K562 (cell line): ENCODE measurements around the gene GIT2. TPM values are rescaled to one million over a fixed set of nuclear protein-coding genes. Genes with fewer than 3 reads are reported as not detected.

Source experiments
- ATAC-seq: fragments of 200-7000 bp; cut with Tn5 transposase; 3 replicates; pipeline ENCODE4 v1.9.1; 2020; ENCODE audit warnings: moderate library complexity
- BruUV-seq: library from RNA; stranded (reverse); fragments of 400-500 nt; replicated peaks from 2 replicates; lab custom pipeline; 2021; lab: Mats Ljungman, UMichigan
- CTCF ChIA-PET: fragments of 300-600 bp; formaldehyde crosslinking; extraction: SDS; loops from one replicate; lab custom pipeline; 2021; ENCODE audit warnings: low intra/inter-chr PET ratio; lab: Yijun Ruan, JAX
- POLR2A ChIA-PET: fragments of 300-600, 350-650 bp; sonication (Branson Sonifier 250); formaldehyde crosslinking; extraction: SDS; loops from one replicate; lab custom pipeline; 2021; ENCODE audit warnings: antibody characterized with exemption, inconsistent platforms; lab: Yijun Ruan, JAX
- DNase-seq, 4 experiments: peaks; one replicate each; pipeline versions ENCODE4 v3.0.0 to v3.0.0-alpha.2; 2011 to 2018; ENCODE audit warnings: low spot score in 3 of 4, mixed read lengths in 3 of 4; ENCODE audit errors: extremely low read depth in 1 of 4
- FAIRE-seq: peaks from 2 replicates; lab custom pipeline; 2011; peaks lifted over from hg19 to GRCh38; lab: Jason Lieb, UNC
- H2AFZ ChIP-seq: 2 replicates; pipeline ENCODE4 v1.6.0; 2011; ENCODE audit warnings: low read depth, low read length, control low read depth, inconsistent platforms
- H3K27ac ChIP-seq: fragments of 200-600 bp; 3 replicates; pipeline ENCODE4 v1.8.0; 2011; ENCODE audit warnings: low read depth, mild to moderate bottlenecking, control low read depth, inconsistent platforms, low read length, moderate library complexity, mixed read lengths; ENCODE audit errors: extremely low read depth
- H3K27me3 ChIP-seq, 2 experiments: fragments of 300-600 bp in 1 of 2; 2 replicates in 1 of 2; 3 replicates in 1 of 2; pipeline versions ENCODE4 v1.6.0 to v1.8.0; 2011; ENCODE audit warnings: inconsistent platforms in 2 of 2, low read length in 2 of 2, mild to moderate bottlenecking in 1 of 2, mixed read lengths in 1 of 2, moderate library complexity in 1 of 2; ENCODE audit not compliant: control insufficient read depth in 2 of 2, insufficient read depth in 2 of 2
- H3K36me3 ChIP-seq: fragments of 300-600 bp; 3 replicates; pipeline ENCODE4 v1.8.0; 2011; ENCODE audit warnings: mild to moderate bottlenecking, low read length, inconsistent platforms; ENCODE audit not compliant: control insufficient read depth, insufficient read depth
- H3K4me1 ChIP-seq, 2 experiments: fragments of 200-600 bp in 1 of 2; replicated peaks in 1 of 2; 2 replicates in 1 of 2; 3 replicates in 1 of 2; pipeline versions ENCODE4 v1.5.1 to v1.8.0; 2011; ENCODE audit warnings: inconsistent platforms in 2 of 2, low read length in 2 of 2, mild to moderate bottlenecking in 1 of 2, mixed read lengths in 1 of 2, moderate library complexity in 1 of 2; ENCODE audit not compliant: control insufficient read depth in 2 of 2, insufficient read depth in 2 of 2
- H3K4me2 ChIP-seq: 2 replicates; pipeline ENCODE4 v1.6.1; 2011; ENCODE audit warnings: low read length, control low read depth, inconsistent platforms, mixed read lengths; ENCODE audit not compliant: insufficient read depth
- H3K4me3 ChIP-seq: fragments of 200-600 bp; sonication (generic), shearing (Covaris generic); 2 replicates; pipeline ENCODE4 v1.5.1; 2016; ENCODE audit warnings: control low read depth, inconsistent platforms
- H3K79me2 ChIP-seq: fragments of 200-600 bp; 3 replicates; pipeline ENCODE4 v1.8.0; 2011; ENCODE audit warnings: low read length, inconsistent platforms; ENCODE audit not compliant: control insufficient read depth, insufficient read depth
- H3K9ac ChIP-seq, 2 experiments: 2 replicates each; pipeline versions ENCODE4 v1.6.0 to v1.6.1; 2011; ENCODE audit warnings: low read depth in 2 of 2, low read length in 2 of 2, control low read depth in 1 of 2, inconsistent platforms in 1 of 2, mild to moderate bottlenecking in 1 of 2, mixed read lengths in 1 of 2; ENCODE audit not compliant: insufficient read depth in 1 of 2
- H3K9me1 ChIP-seq: one replicate; pipeline ENCODE4 v1.6.0; 2011; ENCODE audit warnings: inconsistent platforms, mild to moderate bottlenecking, low read length, moderate library complexity; ENCODE audit not compliant: control insufficient read depth, insufficient read depth
- H3K9me3 ChIP-seq: replicated peaks from 2 replicates; pipeline ENCODE4 v1.5.1; 2011; ENCODE audit warnings: low read depth, low read length, inconsistent platforms; ENCODE audit not compliant: control insufficient read depth, insufficient read depth
- H4K20me1 ChIP-seq: replicated peaks from 2 replicates; pipeline ENCODE4 v1.6.1; 2011; ENCODE audit warnings: low read length, inconsistent platforms, mixed read lengths; ENCODE audit not compliant: control insufficient read depth, insufficient read depth
- ARID1B ChIP-seq: fragments of 450-650 bp; IDR thresholded peaks from 2 replicates; pipeline ENCODE4 v1.6.1; 2016; ENCODE audit warnings: antibody characterized with exemption, mild to moderate bottlenecking, inconsistent platforms
- BCL6 ChIP-seq: fragments of 250-450 bp; sonication (Bioruptor Pico); IDR thresholded peaks from 2 replicates; pipeline ENCODE4 v1.4.0; 2020
- BMI1 ChIP-seq: fragments of 150-350 bp; IDR thresholded peaks from 2 replicates; pipeline ENCODE4 v1.6.1; 2014; ENCODE audit warnings: low read length
- BRF2 ChIP-seq: IDR thresholded peaks from 3 replicates; pipeline ENCODE4 v1.6.1; 2011; ENCODE audit warnings: borderline replicate concordance, mild to moderate bottlenecking; ENCODE audit not compliant: insufficient read length, insufficient read depth
- CBFA2T3 ChIP-seq: fragments of 450-650 bp; IDR thresholded peaks from 2 replicates; pipeline ENCODE4 v1.6.1; 2017
- CREM ChIP-seq: IDR thresholded peaks from 2 replicates; pipeline ENCODE4 v1.6.1; 2014; ENCODE audit warnings: antibody characterized with exemption, low read depth
- KLF10 ChIP-seq: fragments of 250-450 bp; sonication (Bioruptor Pico); IDR thresholded peaks from 2 replicates; pipeline ENCODE4 v1.6.1; 2021; ENCODE audit warnings: matching md5 sums
- MITF ChIP-seq: IDR thresholded peaks from 2 replicates; pipeline ENCODE4 v1.6.1; 2014; ENCODE audit warnings: antibody characterized with exemption
- TAF9B ChIP-seq: fragments of 450-650 bp; IDR thresholded peaks from 2 replicates; pipeline ENCODE4 v1.6.1; 2018; ENCODE audit warnings: mild to moderate bottlenecking; ENCODE audit not compliant: partially characterized antibody
- TFAP4 ChIP-seq: sonication (generic); formaldehyde crosslinking; IDR thresholded peaks from 2 replicates; pipeline ENCODE4 v1.8.0; 2022; ENCODE audit warnings: missing genetic modification reagents, mild to moderate bottlenecking, moderate library complexity, borderline replicate concordance
- XRCC5 ChIP-seq: fragments of 200-400 bp; formaldehyde crosslinking; IDR thresholded peaks from 2 replicates; pipeline ENCODE4 v1.6.1; 2017; ENCODE audit warnings: low read depth, mild to moderate bottlenecking, low read length
- ZBTB34 ChIP-seq: fragments of 250-450 bp; sonication (Bioruptor Pico); IDR thresholded peaks from 2 replicates; pipeline ENCODE4 v1.8.0; 2021; ENCODE audit warnings: mild to moderate bottlenecking, moderate library complexity
- ZFP30 ChIP-seq: fragments of 250-450 bp; sonication (Bioruptor Pico); IDR thresholded peaks from 2 replicates; pipeline ENCODE4 v1.8.0; 2022; ENCODE audit warnings: moderate library complexity, mild to moderate bottlenecking, inconsistent platforms, borderline replicate concordance
- ZNF384 ChIP-seq: IDR thresholded peaks from 2 replicates; pipeline ENCODE4 v1.6.1; 2012; ENCODE audit warnings: low read depth, low read length, improper control_type of control experiment
- ZNF512 ChIP-seq: IDR thresholded peaks from 2 replicates; pipeline ENCODE4 v1.6.1; 2016; ENCODE audit warnings: missing genetic modification characterization, missing compliant biosample characterization
- WGBS: fragments of 100-300 bp; shearing (Covaris generic); methylation state at CpG from one replicate; pipeline ENCODE4 v1.1.6; 2016; ENCODE audit warnings: low coverage, mixed read lengths; ENCODE audit not compliant: insufficient coverage; ENCODE audit errors: missing lambda C conversion rate; 5-methylcytosine and 5-hydroxymethylcytosine counted together
- in situ Hi-C: fragments of 300-500 bp; cut with MboI; formaldehyde crosslinking; loops from 4 replicates; pipeline ENCODE4 v1.15.0; 2018; ENCODE audit warnings: inconsistent platforms, mixed read lengths
- intact Hi-C: fragments of 100-400 bp; cut with micrococcal nuclease; formaldehyde crosslinking; loops from 2 replicates; pipeline ENCODE4 v1.14.2; 2022
- polyA plus RNA-seq, 8 experiments: library from polyadenylated mRNA; depleted of rRNA in 4 of 8; stranded (reverse) in 5 of 8; unstranded in 3 of 8; fragments of >200 nt; fragmentation: Nextera tagmentation in 2 of 8; fragmentation: Illumina TruSeq in 1 of 8; extraction: Ambion mirVana in 2 of 8; extraction: Trizol in 1 of 8; gene quantifications; 2 replicates each; pipeline versions ENCODE4 v1.2.1 to v1.2.3, GENCODE V29; 2011 to 2014; ENCODE audit warnings: inconsistent platforms in 1 of 8, missing spikeins in 1 of 8
- total RNA-seq, 7 experiments: library from RNA; depleted of rRNA in 6 of 7; stranded (reverse); fragments of >200 nt in 6 of 7; fragmentation: Illumina TruSeq in 2 of 7; extraction: Trizol in 2 of 7; gene quantifications; 2 replicates each; pipeline versions ENCODE4 v1.2.1 to v1.2.3, GENCODE V29; 2011 to 2021; ENCODE audit warnings: low replicate concordance in 1 of 7

The GIT2 gene
- total and polyA plus RNA-seq, 9 of the 15 experiments (the other 6 are each of a cell fraction or from before 2014, with no cell fraction given), result 4.0 to 30.4 (median 23.5) TPM

- H3K9me3 ChIP-seq, result no peaks in the 10 kb centered on the region
- no peak overlapping the region for H3K27ac ChIP-seq
- no peak for TF ChIP-seq ZNF512
- TF ChIP-seq MITF, result no peak
- TF ChIP-seq KLF10 (CRISPR knock-in tag), result no peak
- no peak for TF ChIP-seq BRF2
- no peak for TF ChIP-seq ZBTB34 (CRISPR knock-in tag)
- no peak for TF ChIP-seq ARID1B
- no peak for TF ChIP-seq CREM
- no peak for TF ChIP-seq TAF9B
- TF ChIP-seq ZFP30 (CRISPR knock-in tag), result no peak
- no peak for TF ChIP-seq BMI1
- TF ChIP-seq CBFA2T3, result no peak
- no peak for TF ChIP-seq ZNF384
- no peak for TF ChIP-seq BCL6
- no peak for TF ChIP-seq TFAP4
- TF ChIP-seq XRCC5, result no peak
- H3K79me2 ChIP-seq, result no peaks in the 10 kb centered on the region
- DNase-seq, result no peak
- ChIA-PET POLR2A (interaction anchor here (1.0 kb wide), 1 partner anchor 41 kb away, joined by 4 read pairs; no protein-coding TSS in a partner anchor), CTCF (no interaction called here)
- no peaks in the 10 kb centered on the region for H3K9me1 ChIP-seq
- no TSS peak for BruUV-seq
- H2AFZ ChIP-seq, result no peak overlapping the region
- H3K9ac ChIP-seq, result peak overlapping the region in 1 of 2 experiments; percentile 64; a peak in 1 of 4 replicates
- peaks cover 10% of the 10 kb centered on the region; the same call in 1 of the 3 replicates for H3K36me3 ChIP-seq
- H4K20me1 ChIP-seq, result no peaks in the 10 kb centered on the region
- no peaks in the 10 kb centered on the region for H3K27me3 ChIP-seq
- 89% methylated on average over 8 of the region's 8 CpGs for WGBS
- ATAC-seq, result no peak
- peaks cover 7 to 23% of the 10 kb centered on the region in 2 experiments; a peak in 4 of 5 replicates for H3K4me1 ChIP-seq
- intact Hi-C loops, result loop anchor here (2.0 kb wide), 1 partner anchor 73 kb away; no protein-coding TSS in a partner anchor
- H3K4me3 ChIP-seq, result no peak overlapping the region
- FAIRE-seq, result no peak
- H3K4me2 ChIP-seq, result no peak overlapping the region
- in situ Hi-C loops, result no loop called here
Measured at GRCh38 chr12:109926016-109926415, 70.2 kb downstream of the GIT2 start.
